OCI-LY7 (cell line): Measurements from ENCODE around the gene LHPP.

ENCODE experiments used
- EZH2phosphoT487 ChIP-seq: fragments of 200-600 bp; sonication (generic); IDR thresholded peaks from 2 replicates; pipeline ENCODE4 v1.6.1; 2018; ENCODE audit warnings: low read depth, borderline replicate concordance, mild to moderate bottlenecking, mixed run types, antibody characterized with exemption, low read length, moderate library complexity, mixed read lengths
- TF ChIP-seq, protein P1 (sequence below): fragments of 200-600 bp; sonication (generic); conservative IDR thresholded peaks from 2 replicates; pipeline ENCODE4 v1.5.1; 2014; ENCODE audit warnings: mild to moderate bottlenecking, antibody characterized with exemption, low read length, moderate library complexity, mixed read lengths

DNA sequence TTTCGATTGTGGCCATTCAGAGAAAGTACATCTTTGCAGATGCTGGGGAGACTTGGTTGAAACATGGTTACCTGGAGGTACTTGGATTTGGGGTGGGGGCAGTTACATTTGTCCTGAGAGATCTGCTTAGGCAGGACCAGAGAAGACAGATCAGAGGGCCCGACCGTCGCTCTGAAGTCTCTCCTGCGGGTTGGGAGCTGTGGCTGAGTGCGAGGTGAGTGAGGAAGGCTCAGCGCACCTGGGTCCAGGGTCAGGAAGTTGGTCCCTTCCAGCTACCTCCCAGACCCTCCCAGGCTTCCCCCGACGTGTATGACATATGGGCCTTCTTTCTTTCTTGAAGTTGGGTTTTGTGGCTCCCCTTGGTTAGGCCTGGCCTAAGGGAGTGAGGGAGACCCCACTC lies 56.3 kb downstream of the LHPP start:
- TF ChIP-seq, protein P1, sequence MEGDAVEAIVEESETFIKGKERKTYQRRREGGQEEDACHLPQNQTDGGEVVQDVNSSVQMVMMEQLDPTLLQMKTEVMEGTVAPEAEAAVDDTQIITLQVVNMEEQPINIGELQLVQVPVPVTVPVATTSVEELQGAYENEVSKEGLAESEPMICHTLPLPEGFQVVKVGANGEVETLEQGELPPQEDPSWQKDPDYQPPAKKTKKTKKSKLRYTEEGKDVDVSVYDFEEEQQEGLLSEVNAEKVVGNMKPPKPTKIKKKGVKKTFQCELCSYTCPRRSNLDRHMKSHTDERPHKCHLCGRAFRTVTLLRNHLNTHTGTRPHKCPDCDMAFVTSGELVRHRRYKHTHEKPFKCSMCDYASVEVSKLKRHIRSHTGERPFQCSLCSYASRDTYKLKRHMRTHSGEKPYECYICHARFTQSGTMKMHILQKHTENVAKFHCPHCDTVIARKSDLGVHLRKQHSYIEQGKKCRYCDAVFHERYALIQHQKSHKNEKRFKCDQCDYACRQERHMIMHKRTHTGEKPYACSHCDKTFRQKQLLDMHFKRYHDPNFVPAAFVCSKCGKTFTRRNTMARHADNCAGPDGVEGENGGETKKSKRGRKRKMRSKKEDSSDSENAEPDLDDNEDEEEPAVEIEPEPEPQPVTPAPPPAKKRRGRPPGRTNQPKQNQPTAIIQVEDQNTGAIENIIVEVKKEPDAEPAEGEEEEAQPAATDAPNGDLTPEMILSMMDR = no peak
- no peak for TF ChIP-seq EZH2phosphoT487
